ENCODE data around the gene NRIP1. TPM values are rescaled to one million over a fixed set of nuclear protein-coding genes. Genes with fewer than 3 reads are reported as not detected.

NRIP1 gene
- total and polyA plus RNA-seq, 2 of the 13 experiments (the other 11 are each of a cell fraction or from before 2014, with no cell fraction given), result 21.0 to 69.0 TPM

DNA sequence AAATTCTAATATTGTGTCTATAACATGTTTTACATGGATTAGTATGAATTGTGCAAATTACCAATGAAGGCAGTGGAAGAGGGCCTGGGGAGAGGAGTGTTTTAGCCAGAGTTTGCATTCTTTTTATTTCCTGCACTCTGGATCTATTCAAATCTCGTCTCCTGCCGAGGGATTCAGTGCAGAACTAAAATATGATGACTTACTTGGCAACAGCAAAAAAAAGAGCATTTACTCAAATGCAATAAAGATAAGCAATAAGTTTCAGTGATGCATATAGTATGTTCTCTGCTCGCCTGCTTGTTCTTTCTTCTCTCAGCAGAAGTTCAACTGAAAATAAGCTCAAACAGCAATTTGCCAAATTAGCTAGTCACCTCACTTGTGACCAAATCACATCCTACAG is 33.4 kb upstream of the NRIP1 start (continued):
- TF ChIP-seq, protein P1, sequence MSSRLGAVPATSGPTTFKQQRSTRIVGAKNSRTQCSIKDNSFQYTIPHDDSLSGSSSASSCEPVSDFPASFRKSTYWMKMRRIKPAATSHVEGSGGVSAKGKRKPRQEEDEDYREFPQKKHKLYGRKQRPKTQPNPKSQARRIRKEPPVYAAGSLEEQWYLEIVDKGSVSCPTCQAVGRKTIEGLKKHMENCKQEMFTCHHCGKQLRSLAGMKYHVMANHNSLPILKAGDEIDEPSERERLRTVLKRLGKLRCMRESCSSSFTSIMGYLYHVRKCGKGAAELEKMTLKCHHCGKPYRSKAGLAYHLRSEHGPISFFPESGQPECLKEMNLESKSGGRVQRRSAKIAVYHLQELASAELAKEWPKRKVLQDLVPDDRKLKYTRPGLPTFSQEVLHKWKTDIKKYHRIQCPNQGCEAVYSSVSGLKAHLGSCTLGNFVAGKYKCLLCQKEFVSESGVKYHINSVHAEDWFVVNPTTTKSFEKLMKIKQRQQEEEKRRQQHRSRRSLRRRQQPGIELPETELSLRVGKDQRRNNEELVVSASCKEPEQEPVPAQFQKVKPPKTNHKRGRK (CRISPR knock-in tag; IDR thresholded peaks at IDR 0.05), result no peak
- no peak for TF ChIP-seq HOXA5 (CRISPR knock-in tag; IDR thresholded peaks at IDR 0.05)
- TF ChIP-seq RFX3 (CRISPR knock-in tag; IDR thresholded peaks at IDR 0.05), result no peak

DNA sequence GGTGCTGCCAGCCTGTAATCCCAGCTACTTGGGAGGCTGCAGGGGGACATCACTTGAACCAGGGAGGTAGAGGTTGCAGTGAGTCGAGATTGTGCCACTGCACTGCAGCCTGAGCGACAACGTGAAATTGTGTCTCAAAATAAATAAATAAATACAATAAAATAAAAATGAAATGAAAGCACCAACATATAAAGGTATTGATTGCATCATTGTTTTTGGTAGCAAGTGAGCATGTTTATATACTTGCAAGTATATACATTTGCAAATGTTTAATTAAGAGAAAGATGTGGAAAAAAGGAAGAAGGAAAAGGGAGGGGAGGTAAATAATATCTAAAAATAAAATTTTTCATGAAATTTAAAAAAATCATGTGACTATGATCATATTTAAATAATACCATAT is 32.8 kb upstream of the NRIP1 start:
- DNase-seq (ENCODE audit: low spot score) (no peak), ATAC-seq (no peak), FAIRE-seq (no peak)
- ChIA-PET CTCF (ENCODE audit: low intra/inter-chr PET ratio, low total read pairs) (no interaction called here), POLR2A (no interaction called here)
- intact Hi-C loops (cut with micrococcal nuclease; ENCODE audit: unreplicated experiment) (no loop called here), in situ Hi-C loops (cut with HindIII; ENCODE audit: extremely low pct_ligation_motif_present, low pct_unique_long_range_greater_than_20kb) (no loop called here)
- H3K36me3 ChIP-seq (replicated peaks in 1 of 2; ENCODE audit: control insufficient read depth in 1 of 2, insufficient read depth in 2 of 2, low read length in 2 of 2), result no peaks in the 10 kb centered on the region
- no peaks in the 10 kb centered on the region for H4K20me1 ChIP-seq (ENCODE audit: insufficient read depth, low read length)
- WGBS (ENCODE audit: low lambda C conversion rate), result 81% methylated on average over 3 of the region's 3 CpGs
- H3K4me3 ChIP-seq (replicated peaks in 1 of 3; ENCODE audit: insufficient read depth in 1 of 3, low read depth in 2 of 3, low read length in 3 of 3), result no peak overlapping the region
- no peaks in the 10 kb centered on the region for H3K4me1 ChIP-seq (ENCODE audit: insufficient read depth, low read length)
- no TSS peak for BruUV-seq (replicated peaks)
- no peak overlapping the region for H2AFZ ChIP-seq (ENCODE audit: low read length)
- H3K79me2 ChIP-seq (ENCODE audit: insufficient read depth, low read length), result no peaks in the 10 kb centered on the region
- no peak overlapping the region for H3K27ac ChIP-seq (ENCODE audit: extremely low read length, insufficient read depth, low read length)
- no peaks in the 10 kb centered on the region for H3K27me3 ChIP-seq (ENCODE audit: control insufficient read depth in 1 of 2, insufficient read depth in 2 of 2, low read length in 2 of 2)
- H3K4me2 ChIP-seq (ENCODE audit: low read depth, low read length), result no peak overlapping the region
- TF ChIP-seq ATF7 (IDR thresholded peaks at IDR 0.05), result peak; percentile 54; the same call in 1 of the 2 replicates
- no peak for TF ChIP-seq ATF7 (CRISPR knock-in tag; IDR thresholded peaks at IDR 0.05)
- TF ChIP-seq KLF16 (CRISPR knock-in tag; IDR thresholded peaks at IDR 0.05), result no peak
- no peak for TF ChIP-seq SOX13 (IDR thresholded peaks at IDR 0.05)
- no peak for TF ChIP-seq SOX13 (CRISPR knock-in tag; conservative IDR thresholded peaks at IDR 0.05 in 1 of 2, IDR thresholded peaks at IDR 0.05 in 1 of 2)
- no peak for TF ChIP-seq HHEX (CRISPR knock-in tag; IDR thresholded peaks at IDR 0.05)
- H3K9ac ChIP-seq (ENCODE audit: insufficient read depth, low read depth, low read length), result no peak overlapping the region
- H3K9me3 ChIP-seq (ENCODE audit: low read length), result no peaks in the 10 kb centered on the region

Measured in HepG2 (cell line).